Measurements from ENCODE around the gene CAMK2D. TPM values are rescaled to one million over a fixed set of nuclear protein-coding genes. Genes with fewer than 3 reads are reported as not detected.
"Not testable (repeated sequence)": the region's sequence is repeated elsewhere in the genome, so short reads cannot be mapped to it uniquely, and the experiment has no call there.

The CAMK2D gene
- total and polyA plus RNA-seq, 8 donors = 8.8 to 155 (median 64.5) TPM

GRCh38 chr4:113766882-113767281 lies 5.3 kb upstream of the CAMK2D start:
- H3K4me3 ChIP-seq = no peak overlapping the region
- H3K9me3 ChIP-seq = no peaks in the 10 kb centered on the region
- WGBS, 5 donors = 95 to 98% (median 97%) methylated on average over 2 of the region's 2 CpGs
- H3K27ac ChIP-seq = no peak overlapping the region
- TF ChIP-seq CTCF (IDR thresholded peaks at IDR 0.05) (no peak), EP300 (IDR thresholded peaks at IDR 0.05) (no peak), POLR2AphosphoS5 (IDR thresholded peaks at IDR 0.05) (no peak), POLR2A (IDR thresholded peaks at IDR 0.05) (no peak)
- intact Hi-C loops (cut with DNase I; ENCODE audit: low total_unique reads) = no loop called here
- H3K27me3 ChIP-seq = no peaks in the 10 kb centered on the region
- no peaks in the 10 kb centered on the region for H3K36me3 ChIP-seq
- DNase-seq = no peak
- peaks cover 0 to 11% (median 2%) of the 10 kb centered on the region in 4 donors for H3K4me1 ChIP-seq

- DNase-seq = no peak
- Histone ChIP-seq H3K27me3 (no peaks in the 10 kb centered on the region), H3K27ac (no peak overlapping the region), H3K9me3 (no peaks in the 10 kb centered on the region), H3K36me3 (no peaks in the 10 kb centered on the region), H3K4me1 (peaks cover 0 to 12% (median 2%) of the 10 kb centered on the region in 4 donors), H3K4me3 (no peak overlapping the region)
- WGBS, 5 donors = 35 to 55% (median 39%) methylated on average over 1 of the region's 1 CpG
- intact Hi-C loops (cut with DNase I; ENCODE audit: low total_unique reads) = no loop called here
- no peak for TF ChIP-seq POLR2AphosphoS5 (IDR thresholded peaks at IDR 0.05)
- TF ChIP-seq POLR2A (IDR thresholded peaks at IDR 0.05) = no peak
- TF ChIP-seq EP300 (IDR thresholded peaks at IDR 0.05) = no peak
- TF ChIP-seq CTCF (IDR thresholded peaks at IDR 0.05) = no peak
These were observed 3.3 kb upstream of the CAMK2D start for GRCh38 chr4:113764720-113765264.

- intact Hi-C loops (cut with DNase I; ENCODE audit: low total_unique reads); H3K27me3 ChIP-seq; H3K4me3 ChIP-seq; H3K9me3 ChIP-seq; DNase-seq; H3K36me3 ChIP-seq: not testable (repeated sequence)
- 54 to 75% (median 70%) methylated on average over 12 of the region's 12 CpGs for WGBS, 5 donors
- Histone ChIP-seq H3K27ac (peak overlapping the region in 3 of 5 donors; percentile 98 to 99 (median 99)), H3K4me1 (peaks cover 1 to 20% (median 10%) of the 10 kb centered on the region in 4 donors)
These were observed 2.4 kb upstream of the CAMK2D start for GRCh38 chr4:113763923-113764322.

GRCh38 chr4:113763029-113763285 lies 1.4 kb upstream of the CAMK2D start:
- H3K27ac ChIP-seq = peak overlapping the region; percentile 92 to 99 (median 99)
- peaks cover 8 to 29% (median 18%) of the 10 kb centered on the region in 4 donors for H3K4me1 ChIP-seq
- intact Hi-C loops (cut with DNase I; ENCODE audit: low total_unique reads) = no loop called here
- WGBS, 5 donors = 2 to 4% (median 4%) methylated on average over 6 of the region's 6 CpGs
- H3K36me3 ChIP-seq = no peaks in the 10 kb centered on the region
- H3K4me3 ChIP-seq = peak overlapping the region; percentile 67 to 78 (median 68)
- DNase-seq = no peak
- H3K9me3 ChIP-seq = no peaks in the 10 kb centered on the region
- TF ChIP-seq CTCF (IDR thresholded peaks at IDR 0.05) (no peak), POLR2AphosphoS5 (IDR thresholded peaks at IDR 0.05) (no peak)
- no peaks in the 10 kb centered on the region for H3K27me3 ChIP-seq

- H3K27me3 ChIP-seq = no peaks in the 10 kb centered on the region
- intact Hi-C loops (cut with DNase I; ENCODE audit: low total_unique reads) = no loop called here
- WGBS, 5 donors = 0% methylated on average over 33 to 38 of the region's 38 CpGs
- peak in 3 of 4 donors; percentile 63 to 99 (median 98) for TF ChIP-seq POLR2A (IDR thresholded peaks at IDR 0.05)
- no peak for TF ChIP-seq EP300 (IDR thresholded peaks at IDR 0.05)
- peak in 2 of 7 experiments; percentile 10 to 31 for TF ChIP-seq CTCF (IDR thresholded peaks at IDR 0.05)
- peak; percentile 98 to 99 (median 99) for TF ChIP-seq POLR2AphosphoS5 (IDR thresholded peaks at IDR 0.05)
- DNase-seq = peak; percentile 99 to 100
- H3K36me3 ChIP-seq = no peaks in the 10 kb centered on the region
- no peaks in the 10 kb centered on the region for H3K9me3 ChIP-seq
- H3K27ac ChIP-seq = peak overlapping the region; percentile 92 to 99 (median 99)
- peaks cover 8 to 34% (median 22%) of the 10 kb centered on the region in 4 donors for H3K4me1 ChIP-seq
- H3K4me3 ChIP-seq = peak overlapping the region; percentile 67 to 78 (median 68)
These were observed 869 bp upstream of the CAMK2D start for GRCh38 chr4:113762186-113763028.

All from stomach (tissue), 9 donors.